GM23248 (cell line): Measurements from ENCODE around the gene DPP6.

ENCODE experiments used
- EZH2 ChIP-seq: fragments of 200-600 bp; sonication (generic); IDR thresholded peaks from 2 replicates; pipeline ENCODE4 v1.6.1; 2018; ENCODE audit warnings: antibody characterized with exemption, mild to moderate bottlenecking; ENCODE audit not compliant: insufficient read depth, poor library complexity, severe bottlenecking
- EZH2phosphoT487 ChIP-seq: fragments of 200-600 bp; sonication (generic); IDR thresholded peaks from 2 replicates; pipeline ENCODE4 v1.6.1; 2018; ENCODE audit warnings: antibody characterized with exemption, moderate library complexity, mild to moderate bottlenecking, low read depth; ENCODE audit not compliant: insufficient read depth

DNA sequence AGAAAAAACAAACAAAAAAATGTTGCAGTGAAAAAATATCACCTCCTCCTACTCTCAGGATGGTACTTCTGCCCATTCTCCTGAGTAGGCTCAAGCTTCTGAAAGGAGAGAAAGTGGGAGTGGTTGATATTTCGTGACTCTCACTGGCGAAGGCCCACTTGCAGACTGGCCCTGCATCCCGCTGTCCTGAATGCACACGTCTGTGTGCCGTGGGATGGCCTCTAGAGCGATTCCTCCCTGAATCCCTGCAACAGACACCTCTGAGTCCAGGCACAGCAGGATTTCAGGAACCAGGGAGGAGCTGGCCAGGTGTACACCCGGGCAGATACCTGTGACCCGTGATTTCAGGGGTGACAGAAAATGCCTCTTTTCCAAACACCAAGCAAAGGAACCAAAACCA lies 319.2 kb downstream of the DPP6 start:
- no peak for TF ChIP-seq EZH2
- no peak for TF ChIP-seq EZH2phosphoT487
